Stimulated activated CD4-positive, alpha-beta T cell treated with anti-CD3 and anti-CD28 coated beads, Interleukin-15, amount 100 ng/mL, for 48 hours (primary cell): ENCODE measurements around the gene DACT3.

Experiments
- DNase-seq, 2 donors: peaks; one replicate each; pipeline ENCODE4 v3.0.0-alpha.2; 2020; ENCODE audit warnings: low read depth in 2 of 2

The DACT3 gene

GRCh38 chr19:46598372-46598917, 62.5 kb downstream of the DACT3 start:
- DNase-seq, result no peak
